HepG2 (cell line): ENCODE data around the gene RAB15.

Experiments
- NFE2 ChIP-seq: sonication (generic); formaldehyde crosslinking; IDR thresholded peaks from 2 replicates; pipeline ENCODE4 v1.4.0; 2020; ENCODE audit warnings: missing genetic modification reagents
- ZBTB1 ChIP-seq: sonication (generic); formaldehyde crosslinking; IDR thresholded peaks from 2 replicates; pipeline ENCODE4 v1.4.0; 2020; ENCODE audit warnings: missing genetic modification reagents, borderline replicate concordance
- ZBTB7A ChIP-seq: sonication (generic); formaldehyde crosslinking; IDR thresholded peaks from 2 replicates; pipeline ENCODE4 v1.8.0; 2022; ENCODE audit warnings: mild to moderate bottlenecking, missing genetic modification reagents

DNA sequence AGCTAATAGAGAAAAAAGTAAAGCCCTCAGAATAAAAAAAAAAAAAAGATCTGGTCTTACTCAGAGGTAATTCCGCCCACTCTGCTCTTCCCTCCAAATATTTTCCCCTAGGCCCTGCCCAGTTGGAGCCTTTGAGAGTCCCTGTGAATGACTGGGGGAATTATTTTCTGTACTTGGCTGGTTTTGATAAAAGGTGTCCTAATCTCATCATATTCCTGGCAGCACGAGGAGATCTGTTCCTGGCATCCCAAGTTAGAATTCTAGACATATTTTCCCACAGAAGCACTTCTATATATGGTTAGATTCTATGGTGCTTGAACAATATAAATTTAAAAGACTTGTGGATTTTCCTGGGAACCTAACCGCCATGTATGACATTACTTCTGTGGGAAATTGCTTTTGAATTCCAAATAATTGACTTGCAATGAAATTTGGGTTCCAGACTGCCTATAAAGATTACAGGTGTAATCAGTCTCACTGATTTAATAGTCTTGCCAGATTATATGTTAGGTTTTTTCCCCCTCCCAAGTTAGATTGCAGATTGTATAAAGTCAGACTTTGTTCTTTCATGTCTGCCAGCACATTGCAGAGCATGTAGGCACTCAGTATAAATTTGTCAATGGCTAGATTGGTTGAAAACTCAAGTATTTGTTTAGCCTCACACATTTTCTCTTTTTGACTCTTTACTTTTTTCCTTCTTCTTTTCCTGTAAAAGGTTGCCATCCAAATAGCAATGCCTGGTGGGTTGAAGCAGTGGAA is 41.9 kb downstream of the RAB15 start:
- TF ChIP-seq NFE2 (no peak), ZBTB7A (no peak), ZBTB1 (CRISPR knock-in tag) (no peak)
